Ectodermal cell (in vitro differentiated cells): ENCODE measurements around the gene PRKRIP1.
A peak's percentile ranks its signal among the peaks of the same experiment; 100 is the strongest.
"Not testable (repeated sequence)": the region's sequence is repeated elsewhere in the genome, so short reads cannot be mapped to it uniquely, and the experiment has no call there.

Experiments used
- H3K27ac ChIP-seq: 2 replicates; pipeline ENCODE4 v1.7.0; 2013; ENCODE audit warnings: mild to moderate bottlenecking, low read depth, low read length; ENCODE audit not compliant: insufficient read depth, poor library complexity, severe bottlenecking
- H3K27me3 ChIP-seq: 2 replicates; pipeline ENCODE4 v1.7.0; 2013; ENCODE audit warnings: mild to moderate bottlenecking, low read length; ENCODE audit not compliant: insufficient read depth, control insufficient read depth, poor library complexity, severe bottlenecking
- H3K36me3 ChIP-seq: one replicate; pipeline ENCODE4 v1.7.0; 2013; ENCODE audit warnings: low read length; ENCODE audit not compliant: control insufficient read depth, insufficient read depth
- H3K4me1 ChIP-seq: one replicate; pipeline ENCODE4 v1.7.0; 2013; ENCODE audit warnings: low read length; ENCODE audit not compliant: control insufficient read depth, insufficient read depth
- H3K4me3 ChIP-seq: 2 replicates; pipeline ENCODE4 v1.7.0; 2013; ENCODE audit warnings: low read depth, low read length, control low read depth; ENCODE audit not compliant: insufficient read depth
- H3K9me3 ChIP-seq: 2 replicates; pipeline ENCODE4 v1.7.0; 2013; ENCODE audit warnings: mild to moderate bottlenecking, low read length, moderate library complexity; ENCODE audit not compliant: control insufficient read depth
- WGBS, 2 experiments: methylation state at CpG; one replicate each; pipeline ENCODE4 v1.1.7; 2013; ENCODE audit warnings: missing lambda C conversion rate in 2 of 2; 5-methylcytosine and 5-hydroxymethylcytosine counted together

PRKRIP1 gene

GRCh38 chr7:102454932-102455331 lies 58.8 kb downstream of the PRKRIP1 start:
- not testable (repeated sequence) for H3K27ac ChIP-seq, H3K27me3 ChIP-seq, H3K4me1 ChIP-seq, H3K9me3 ChIP-seq, H3K4me3 ChIP-seq
- H3K36me3 ChIP-seq = peaks cover 16% of the 10 kb centered on the region
- WGBS, 2 experiments = 93 to 95% methylated on average over 10 of the region's 10 CpGs

GRCh38 chr7:102455596-102455995 lies 59.4 kb downstream of the PRKRIP1 start:
- H3K36me3 ChIP-seq = peaks cover 16% of the 10 kb centered on the region
- no peaks in the 10 kb centered on the region for H3K9me3 ChIP-seq
- peaks cover 4% of the 10 kb centered on the region for H3K4me1 ChIP-seq
- no peaks in the 10 kb centered on the region for H3K27me3 ChIP-seq
- 93 to 95% methylated on average over 11 of the region's 11 CpGs for WGBS, 2 experiments
- no peak overlapping the region for H3K4me3 ChIP-seq
- no peak overlapping the region for H3K27ac ChIP-seq

GRCh38 chr7:102456327-102456726 lies 60.2 kb downstream of the PRKRIP1 start:
- no peak overlapping the region for H3K27ac ChIP-seq
- peaks cover 2% of the 10 kb centered on the region for H3K4me1 ChIP-seq
- no peak overlapping the region for H3K4me3 ChIP-seq
- H3K9me3 ChIP-seq = no peaks in the 10 kb centered on the region
- peaks cover 16% of the 10 kb centered on the region for H3K36me3 ChIP-seq
- 93 to 95% methylated on average over 10 of the region's 10 CpGs for WGBS, 2 experiments
- no peaks in the 10 kb centered on the region for H3K27me3 ChIP-seq

- no peak overlapping the region for H3K27ac ChIP-seq
- H3K36me3 ChIP-seq = peaks cover 16% of the 10 kb centered on the region
- H3K27me3 ChIP-seq = no peaks in the 10 kb centered on the region
- no peak overlapping the region for H3K4me3 ChIP-seq
- H3K4me1 ChIP-seq = no peaks in the 10 kb centered on the region
- no peaks in the 10 kb centered on the region for H3K9me3 ChIP-seq
- WGBS, 2 experiments = 96% methylated on average over 40 of the region's 40 CpGs
Measured at GRCh38 chr7:102457352-102457924, 61.3 kb downstream of the PRKRIP1 start.

- H3K9me3 ChIP-seq = no peaks in the 10 kb centered on the region
- H3K4me1 ChIP-seq = peaks cover 7% of the 10 kb centered on the region
- WGBS, 2 experiments = 96% methylated on average over 23 to 24 of the region's 24 CpGs
- peaks cover 16% of the 10 kb centered on the region for H3K36me3 ChIP-seq
- no peak overlapping the region for H3K4me3 ChIP-seq
- no peak overlapping the region for H3K27ac ChIP-seq
- H3K27me3 ChIP-seq = no peaks in the 10 kb centered on the region
Measured at GRCh38 chr7:102459221-102459844, 63.2 kb downstream of the PRKRIP1 start.

GRCh38 chr7:102460467-102460866 lies 64.3 kb downstream of the PRKRIP1 start:
- no peaks in the 10 kb centered on the region for H3K27me3 ChIP-seq
- 95 to 96% methylated on average over 8 of the region's 8 CpGs for WGBS, 2 experiments
- no peak overlapping the region for H3K27ac ChIP-seq
- H3K36me3 ChIP-seq = peaks cover 16% of the 10 kb centered on the region
- H3K4me3 ChIP-seq = no peak overlapping the region
- H3K9me3 ChIP-seq = no peaks in the 10 kb centered on the region
- H3K4me1 ChIP-seq = peaks cover 9% of the 10 kb centered on the region

- WGBS, 2 experiments = 23 to 24% methylated on average over 24 of the region's 24 CpGs
- no peaks in the 10 kb centered on the region for H3K9me3 ChIP-seq
- peaks cover 16% of the 10 kb centered on the region for H3K4me1 ChIP-seq
- peak overlapping the region; percentile 91 for H3K4me3 ChIP-seq
- peaks cover 7% of the 10 kb centered on the region for H3K36me3 ChIP-seq
- H3K27ac ChIP-seq = no peak overlapping the region
- no peaks in the 10 kb centered on the region for H3K27me3 ChIP-seq
Measured at GRCh38 chr7:102463841-102464576, 67.8 kb downstream of the PRKRIP1 start.

GRCh38 chr7:102464577-102465280 lies 68.6 kb downstream of the PRKRIP1 start, which contains the start of the genes ALKBH4 and LRWD1:
ALKBH4 (minus strand) TSS chr7:102464863; CDS start chr7:102464836, 27 bp downstream.
LRWD1 (plus strand) TSS chr7:102464984; CDS start chr7:102465081, 97 bp downstream.
- H3K27ac ChIP-seq = peak within 1 kb of the TSS; percentile 50
- H3K36me3 ChIP-seq = peaks cover 4% of the 10 kb centered on the region
- H3K9me3 ChIP-seq = no peaks in the 10 kb centered on the region
- no peaks in the 10 kb centered on the region for H3K27me3 ChIP-seq
- H3K4me1 ChIP-seq = peaks cover 16% of the 10 kb centered on the region
- WGBS, 2 experiments = 0% methylated on average over 81 of the region's 81 CpGs
- peak within 1 kb of the TSS; percentile 91 for H3K4me3 ChIP-seq

GRCh38 chr7:102466097-102466496 lies 69.9 kb downstream of the PRKRIP1 start:
- Histone ChIP-seq H3K27me3 (no peaks in the 10 kb centered on the region), H3K36me3 (peaks cover 4% of the 10 kb centered on the region), H3K27ac (no peak overlapping the region), H3K4me1 (peaks cover 16% of the 10 kb centered on the region), H3K9me3 (no peaks in the 10 kb centered on the region), H3K4me3 (peak overlapping the region; percentile 91)
- 95% methylated on average over 7 of the region's 7 CpGs for WGBS, 2 experiments
